ENCODE data around the gene MYADML2.

DNA sequence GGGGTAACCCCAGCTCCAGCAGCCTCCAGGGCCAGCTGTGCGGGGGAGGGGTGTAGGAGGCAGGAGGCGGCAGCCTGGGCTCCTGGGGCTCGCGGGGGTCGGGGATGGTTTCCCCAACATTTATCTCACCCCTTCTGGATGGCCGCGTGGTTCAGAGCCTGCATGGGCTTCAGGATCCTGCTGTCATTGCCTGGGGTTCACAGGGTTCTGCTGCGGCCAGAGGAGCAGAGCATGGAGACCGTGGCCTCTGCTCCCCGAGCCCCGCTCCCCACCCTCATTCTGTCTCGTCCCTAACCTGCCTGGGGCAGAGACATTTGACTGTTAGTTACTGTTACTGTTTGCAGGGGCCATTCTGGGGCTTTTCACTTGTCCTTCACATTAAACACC, 4.9 kb downstream of the MYADML2 start:
- TF ChIP-seq POLR2A (IDR thresholded peaks at IDR 0.05; ENCODE audit: low read length), result no peak
- no peak for TF ChIP-seq GATA1 (IDR thresholded peaks at IDR 0.05; ENCODE audit: low read depth, low read length)

Measured in erythroblast (primary cell).